ENCODE results near the gene CLCA4. TPM values are rescaled to one million over a fixed set of nuclear protein-coding genes. Genes with fewer than 3 reads are reported as not detected.

CLCA4 gene
- total RNA-seq, 2 experiments from 2014 or later, result not detected

DNA sequence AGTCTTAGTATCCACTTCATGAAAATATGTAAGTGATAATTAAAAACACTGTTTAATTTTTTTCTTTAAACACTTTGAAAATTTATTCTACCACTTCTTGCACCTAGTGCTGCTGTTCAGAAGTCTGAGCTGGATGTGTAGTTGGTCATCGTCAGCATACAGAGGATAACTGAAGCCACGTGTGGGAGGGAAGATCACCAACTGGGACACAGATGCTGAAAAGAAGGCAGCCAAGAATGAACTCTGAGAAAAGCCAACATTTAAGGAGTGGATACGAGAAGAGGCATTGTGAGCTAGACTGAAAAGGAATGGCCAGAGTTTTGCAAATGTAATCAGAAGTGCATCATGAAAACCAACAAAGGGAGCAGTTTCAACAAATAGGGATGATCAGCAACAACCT lies 24.6 kb upstream of the CLCA4 start:
- ChIA-PET CTCF (interaction anchor here (1.0 to 2.2 kb wide), 2 partner anchors 22 to 142 kb away, joined by 4 to 6 read pairs; no protein-coding TSS in a partner anchor), POLR2A (no interaction called here)
- Mint-ChIP-seq H3K4me1 (ENCODE audit: low read depth) (no peaks in the 10 kb centered on the region), H3K9me3 (no peaks in the 10 kb centered on the region), H3K27ac (no peak overlapping the region), H3K4me3 (no peak overlapping the region), H3K36me3 (ENCODE audit: low read depth) (no peaks in the 10 kb centered on the region), H3K27me3 (no peaks in the 10 kb centered on the region)
- TF ChIP-seq, protein P1, sequence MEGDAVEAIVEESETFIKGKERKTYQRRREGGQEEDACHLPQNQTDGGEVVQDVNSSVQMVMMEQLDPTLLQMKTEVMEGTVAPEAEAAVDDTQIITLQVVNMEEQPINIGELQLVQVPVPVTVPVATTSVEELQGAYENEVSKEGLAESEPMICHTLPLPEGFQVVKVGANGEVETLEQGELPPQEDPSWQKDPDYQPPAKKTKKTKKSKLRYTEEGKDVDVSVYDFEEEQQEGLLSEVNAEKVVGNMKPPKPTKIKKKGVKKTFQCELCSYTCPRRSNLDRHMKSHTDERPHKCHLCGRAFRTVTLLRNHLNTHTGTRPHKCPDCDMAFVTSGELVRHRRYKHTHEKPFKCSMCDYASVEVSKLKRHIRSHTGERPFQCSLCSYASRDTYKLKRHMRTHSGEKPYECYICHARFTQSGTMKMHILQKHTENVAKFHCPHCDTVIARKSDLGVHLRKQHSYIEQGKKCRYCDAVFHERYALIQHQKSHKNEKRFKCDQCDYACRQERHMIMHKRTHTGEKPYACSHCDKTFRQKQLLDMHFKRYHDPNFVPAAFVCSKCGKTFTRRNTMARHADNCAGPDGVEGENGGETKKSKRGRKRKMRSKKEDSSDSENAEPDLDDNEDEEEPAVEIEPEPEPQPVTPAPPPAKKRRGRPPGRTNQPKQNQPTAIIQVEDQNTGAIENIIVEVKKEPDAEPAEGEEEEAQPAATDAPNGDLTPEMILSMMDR (IDR thresholded peaks at IDR 0.05), result no peak
- no peak for DNase-seq
- no peak for ATAC-seq
- intact Hi-C loops (cut with micrococcal nuclease), result no loop called here

DNA sequence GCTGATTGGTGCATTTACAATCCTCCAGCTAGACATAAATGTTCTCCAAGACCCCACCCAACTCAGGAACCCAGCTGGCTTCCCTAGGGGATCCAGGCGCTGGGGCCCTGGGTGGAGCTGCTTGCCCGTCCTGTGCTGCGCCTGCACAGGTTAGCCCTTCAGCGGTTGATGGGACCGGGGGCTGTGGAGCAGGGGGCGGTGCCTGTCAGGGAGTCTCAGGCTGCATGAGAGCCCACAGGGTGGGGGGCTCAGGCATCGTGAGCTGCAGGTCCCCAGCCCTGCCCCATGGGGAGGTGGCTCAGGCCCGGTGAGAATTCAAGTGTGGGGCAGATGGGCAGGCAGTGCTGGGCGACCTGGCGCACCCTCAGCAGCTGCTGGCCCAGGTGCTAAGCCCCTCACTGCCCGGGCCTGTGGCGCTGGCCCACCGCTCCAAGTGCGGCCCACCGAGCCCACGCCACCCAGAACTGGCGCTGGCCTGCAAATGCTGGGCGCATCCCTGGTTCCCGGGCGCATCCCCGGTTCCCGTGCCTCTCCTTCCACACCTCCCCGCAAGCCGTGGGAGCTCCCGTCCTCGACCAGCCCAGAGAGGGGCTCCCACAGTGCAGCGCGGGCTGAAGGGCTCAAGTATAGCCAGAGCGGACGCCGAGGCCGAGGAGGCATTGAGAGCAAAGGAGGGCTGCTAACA lies 23.1 kb upstream of the CLCA4 start:
- ATAC-seq, result no peak
- no peaks in the 10 kb centered on the region for H3K4me1 Mint-ChIP-seq (ENCODE audit: low read depth)
- ChIA-PET CTCF (interaction anchor here (2.2 kb wide), 1 partner anchor 23 kb away, joined by 6 read pairs; no protein-coding TSS in a partner anchor), POLR2A (no interaction called here)
- no peaks in the 10 kb centered on the region for H3K27me3 Mint-ChIP-seq
- intact Hi-C loops (cut with micrococcal nuclease), result no loop called here
- H3K4me3 Mint-ChIP-seq, result no peak overlapping the region
- H3K9me3 Mint-ChIP-seq, result no peaks in the 10 kb centered on the region
- DNase-seq, result no peak
- TF ChIP-seq, protein P1 (IDR thresholded peaks at IDR 0.05), result no peak
- H3K36me3 Mint-ChIP-seq (ENCODE audit: low read depth), result no peaks in the 10 kb centered on the region
- H3K27ac Mint-ChIP-seq, result no peak overlapping the region

DNA sequence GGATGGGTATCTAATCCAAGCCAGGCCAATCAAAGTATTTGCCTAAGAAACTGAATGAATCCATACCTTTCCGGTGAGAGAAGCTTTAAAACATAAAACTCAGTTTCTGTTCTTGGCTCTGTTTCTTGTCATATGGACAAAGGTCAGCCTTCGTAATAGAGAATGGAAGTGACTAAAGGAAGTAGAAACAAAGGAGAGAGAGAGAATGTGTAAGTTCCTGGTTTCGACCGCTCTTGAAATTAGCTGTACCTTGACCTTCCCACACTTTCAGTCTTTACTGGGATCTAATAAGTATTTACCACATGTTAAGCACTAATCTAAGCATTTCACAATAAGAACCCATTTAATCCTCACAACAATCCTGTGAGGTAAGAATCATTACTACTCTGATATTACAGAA lies 19.6 kb upstream of the CLCA4 start:
- Mint-ChIP-seq H3K27ac (no peak overlapping the region), H3K4me1 (ENCODE audit: low read depth) (no peaks in the 10 kb centered on the region), H3K27me3 (no peaks in the 10 kb centered on the region), H3K4me3 (no peak overlapping the region), H3K36me3 (ENCODE audit: low read depth) (no peaks in the 10 kb centered on the region), H3K9me3 (no peaks in the 10 kb centered on the region)
- ChIA-PET POLR2A (no interaction called here), CTCF (no interaction called here)
- TF ChIP-seq, protein P1 (IDR thresholded peaks at IDR 0.05), result no peak
- intact Hi-C loops (cut with micrococcal nuclease), result no loop called here
- no peak for DNase-seq
- ATAC-seq, result no peak

DNA sequence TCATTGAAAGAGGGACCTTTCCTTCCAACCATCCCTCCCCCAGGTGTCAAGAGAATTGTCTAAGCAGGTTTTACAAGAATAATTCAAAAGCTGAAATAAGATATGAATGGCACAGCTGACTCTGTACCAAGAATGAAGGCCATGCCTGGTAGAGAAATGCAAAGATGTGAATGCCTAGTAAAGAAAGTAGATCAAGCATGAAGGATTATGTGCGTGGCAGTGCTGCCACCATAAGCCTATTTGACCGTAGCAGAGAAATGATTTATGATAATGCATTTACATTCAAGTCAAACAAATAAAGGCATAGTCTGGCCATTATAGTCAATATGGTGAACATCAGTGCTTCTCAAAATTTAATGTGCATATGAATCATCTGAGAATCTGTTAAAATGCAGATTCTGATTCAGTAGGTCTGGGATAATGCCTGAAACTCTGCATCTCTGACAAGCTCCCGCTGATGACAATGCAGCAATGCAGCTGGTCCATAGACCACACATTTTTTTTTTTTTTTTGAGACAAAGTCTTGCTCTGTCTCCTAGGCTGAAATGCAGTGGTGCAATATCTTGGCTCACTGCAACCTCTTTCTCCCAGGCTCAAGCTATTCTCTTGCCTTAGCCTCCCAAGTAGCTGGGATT lies 16.6 kb upstream of the CLCA4 start:
- CTCF ChIA-PET, result interaction anchor here (0.7 kb wide), 1 partner anchor 28 kb away, joined by 3 read pairs; no protein-coding TSS in a partner anchor
- intact Hi-C loops (cut with micrococcal nuclease), result no loop called here
- H3K36me3 Mint-ChIP-seq (ENCODE audit: low read depth), result no peaks in the 10 kb centered on the region

More for the DNA sequence above, 16.6 kb upstream of the CLCA4 start:
- POLR2A ChIA-PET, result interaction anchor here (0.6 kb wide), 1 partner anchor 181 kb away, joined by 3 read pairs; no protein-coding TSS in a partner anchor
- peaks cover 3% of the 10 kb centered on the region for H3K27me3 Mint-ChIP-seq
- H3K9me3 Mint-ChIP-seq, result no peaks in the 10 kb centered on the region
- no peaks in the 10 kb centered on the region for H3K4me1 Mint-ChIP-seq (ENCODE audit: low read depth)
- ATAC-seq (no peak), DNase-seq (no peak)
- TF ChIP-seq, protein P1 (IDR thresholded peaks at IDR 0.05), result no peak
- H3K4me3 Mint-ChIP-seq, result no peak overlapping the region
- no peak overlapping the region for H3K27ac Mint-ChIP-seq
